NB4 (cell line): ENCODE data around the gene PRSS56.

Experiments used
- POLR2A ChIP-seq: IDR thresholded peaks from 2 replicates; pipeline ENCODE4 v1.6.1; 2011; ENCODE audit warnings: mild to moderate bottlenecking; ENCODE audit not compliant: insufficient read length; ENCODE audit errors: extremely low read depth
- TF ChIP-seq, protein P1 (sequence below): IDR thresholded peaks from one replicate; pipeline ENCODE4 v1.5.1; 2012; ENCODE audit warnings: low read depth, low read length

DNA sequence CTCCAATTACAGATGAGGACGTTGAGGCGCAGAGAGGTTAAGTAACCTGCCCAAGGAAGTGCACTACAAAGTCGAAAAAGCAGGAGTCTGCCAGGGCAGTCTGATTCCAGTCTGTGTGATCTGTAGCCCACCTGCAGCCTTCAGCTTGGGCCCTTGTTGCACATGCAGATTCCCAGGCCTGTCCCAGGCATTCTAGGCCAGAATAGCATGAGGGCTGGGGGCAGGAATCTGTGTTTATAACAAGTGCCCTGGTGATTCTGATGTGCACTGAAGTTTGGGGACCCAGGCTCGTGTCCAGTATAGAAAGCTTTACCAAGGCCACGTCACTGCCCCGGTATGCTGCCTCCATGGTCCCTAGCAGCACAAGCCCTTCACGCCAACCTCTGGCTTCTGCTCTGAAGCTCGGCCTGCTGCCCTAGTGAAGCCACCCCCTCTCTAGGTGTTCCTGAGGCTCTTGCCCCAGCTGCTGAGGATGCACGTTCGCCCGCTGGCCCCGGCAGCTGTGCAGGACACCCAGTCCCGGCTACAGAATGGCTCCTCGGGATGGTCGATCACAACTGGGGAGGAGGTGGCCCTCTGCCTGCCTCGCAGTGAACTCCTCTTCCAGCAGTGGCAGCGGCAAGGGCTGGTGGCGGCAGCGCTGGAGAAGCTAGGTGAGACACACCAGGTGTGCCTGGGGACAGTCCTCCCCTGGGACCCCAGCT lies 23.9 kb downstream of the PRSS56 start:
- TF ChIP-seq, protein P1, sequence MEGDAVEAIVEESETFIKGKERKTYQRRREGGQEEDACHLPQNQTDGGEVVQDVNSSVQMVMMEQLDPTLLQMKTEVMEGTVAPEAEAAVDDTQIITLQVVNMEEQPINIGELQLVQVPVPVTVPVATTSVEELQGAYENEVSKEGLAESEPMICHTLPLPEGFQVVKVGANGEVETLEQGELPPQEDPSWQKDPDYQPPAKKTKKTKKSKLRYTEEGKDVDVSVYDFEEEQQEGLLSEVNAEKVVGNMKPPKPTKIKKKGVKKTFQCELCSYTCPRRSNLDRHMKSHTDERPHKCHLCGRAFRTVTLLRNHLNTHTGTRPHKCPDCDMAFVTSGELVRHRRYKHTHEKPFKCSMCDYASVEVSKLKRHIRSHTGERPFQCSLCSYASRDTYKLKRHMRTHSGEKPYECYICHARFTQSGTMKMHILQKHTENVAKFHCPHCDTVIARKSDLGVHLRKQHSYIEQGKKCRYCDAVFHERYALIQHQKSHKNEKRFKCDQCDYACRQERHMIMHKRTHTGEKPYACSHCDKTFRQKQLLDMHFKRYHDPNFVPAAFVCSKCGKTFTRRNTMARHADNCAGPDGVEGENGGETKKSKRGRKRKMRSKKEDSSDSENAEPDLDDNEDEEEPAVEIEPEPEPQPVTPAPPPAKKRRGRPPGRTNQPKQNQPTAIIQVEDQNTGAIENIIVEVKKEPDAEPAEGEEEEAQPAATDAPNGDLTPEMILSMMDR, result no peak
- no peak for TF ChIP-seq POLR2A
